Mesothelial cell of epicardium (in vitro differentiated cells): ENCODE measurements around the gene CYP3A5. TPM values are rescaled to one million over a fixed set of nuclear protein-coding genes. Genes with fewer than 3 reads are reported as not detected.
"Not testable (repeated sequence)": the region's sequence is repeated elsewhere in the genome, so short reads cannot be mapped to it uniquely, and the experiment has no call there.

ENCODE experiments used
- DNase-seq, 2 experiments: peaks; one replicate each; pipeline ENCODE4 v3.0.0; 2021; ENCODE audit warnings: low spot score in 2 of 2; ENCODE audit not compliant: unreplicated experiment in 2 of 2
- H3K27ac Mint-ChIP-seq: 2 replicates; pipeline ENCODE4 v1.8.0; 2021; ENCODE audit warnings: mixed read lengths
- H3K27me3 Mint-ChIP-seq: 2 replicates; pipeline ENCODE4 v1.8.0; 2021; ENCODE audit warnings: low read depth, mixed read lengths
- H3K36me3 Mint-ChIP-seq: 2 replicates; pipeline ENCODE4 v1.8.0; 2021; ENCODE audit warnings: mixed read lengths
- H3K4me1 Mint-ChIP-seq: 2 replicates; pipeline ENCODE4 v1.8.0; 2021; ENCODE audit warnings: mixed read lengths
- H3K4me3 Mint-ChIP-seq: 2 replicates; pipeline ENCODE4 v1.8.0; 2021; ENCODE audit warnings: mild to moderate bottlenecking, moderate library complexity, mixed read lengths
- H3K9me3 Mint-ChIP-seq: 2 replicates; pipeline ENCODE4 v1.8.0; 2021; ENCODE audit warnings: mixed read lengths
- total RNA-seq: library from RNA; stranded (reverse); gene quantifications from 3 replicates; pipeline ENCODE4 v1.2.1, GENCODE V29; 2021
- TF ChIP-seq, protein P1 (sequence below): fragments of 200-600 bp; sonication (generic); IDR thresholded peaks from one replicate; pipeline ENCODE4 v1.5.0; 2021; ENCODE audit warnings: antibody characterized with exemption; ENCODE audit not compliant: unreplicated experiment

CYP3A5 gene
- total RNA-seq, 1 donor from 2014 or later = 9.2 TPM

DNA sequence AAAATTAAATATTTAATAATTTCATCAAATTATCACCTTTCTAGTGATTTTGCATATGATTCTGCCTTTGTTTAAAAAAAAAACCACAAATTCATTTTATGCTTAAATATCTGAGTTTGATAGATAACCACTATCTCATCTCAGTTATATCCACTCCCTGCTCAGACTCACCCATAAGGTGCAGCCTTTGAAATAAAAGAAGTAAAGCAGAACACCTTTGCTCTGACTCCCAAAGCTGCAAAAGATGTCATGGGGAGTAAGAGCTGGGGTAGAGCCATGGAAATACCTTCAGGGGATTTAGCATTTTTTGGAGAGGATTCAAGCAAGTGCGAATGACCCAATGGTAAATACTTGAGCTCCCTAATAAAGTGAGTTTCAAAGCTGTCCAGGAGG lies 15.1 kb upstream of the CYP3A5 start:
- TF ChIP-seq, protein P1, sequence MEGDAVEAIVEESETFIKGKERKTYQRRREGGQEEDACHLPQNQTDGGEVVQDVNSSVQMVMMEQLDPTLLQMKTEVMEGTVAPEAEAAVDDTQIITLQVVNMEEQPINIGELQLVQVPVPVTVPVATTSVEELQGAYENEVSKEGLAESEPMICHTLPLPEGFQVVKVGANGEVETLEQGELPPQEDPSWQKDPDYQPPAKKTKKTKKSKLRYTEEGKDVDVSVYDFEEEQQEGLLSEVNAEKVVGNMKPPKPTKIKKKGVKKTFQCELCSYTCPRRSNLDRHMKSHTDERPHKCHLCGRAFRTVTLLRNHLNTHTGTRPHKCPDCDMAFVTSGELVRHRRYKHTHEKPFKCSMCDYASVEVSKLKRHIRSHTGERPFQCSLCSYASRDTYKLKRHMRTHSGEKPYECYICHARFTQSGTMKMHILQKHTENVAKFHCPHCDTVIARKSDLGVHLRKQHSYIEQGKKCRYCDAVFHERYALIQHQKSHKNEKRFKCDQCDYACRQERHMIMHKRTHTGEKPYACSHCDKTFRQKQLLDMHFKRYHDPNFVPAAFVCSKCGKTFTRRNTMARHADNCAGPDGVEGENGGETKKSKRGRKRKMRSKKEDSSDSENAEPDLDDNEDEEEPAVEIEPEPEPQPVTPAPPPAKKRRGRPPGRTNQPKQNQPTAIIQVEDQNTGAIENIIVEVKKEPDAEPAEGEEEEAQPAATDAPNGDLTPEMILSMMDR = no peak
- Mint-ChIP-seq H3K9me3 (peaks cover 16% of the 10 kb centered on the region), H3K4me3 (no peak overlapping the region), H3K36me3 (peaks cover 9% of the 10 kb centered on the region), H3K4me1 (peaks cover 49% of the 10 kb centered on the region), H3K27me3 (no peaks in the 10 kb centered on the region), H3K27ac (no peak overlapping the region)
- no peak for DNase-seq

DNA sequence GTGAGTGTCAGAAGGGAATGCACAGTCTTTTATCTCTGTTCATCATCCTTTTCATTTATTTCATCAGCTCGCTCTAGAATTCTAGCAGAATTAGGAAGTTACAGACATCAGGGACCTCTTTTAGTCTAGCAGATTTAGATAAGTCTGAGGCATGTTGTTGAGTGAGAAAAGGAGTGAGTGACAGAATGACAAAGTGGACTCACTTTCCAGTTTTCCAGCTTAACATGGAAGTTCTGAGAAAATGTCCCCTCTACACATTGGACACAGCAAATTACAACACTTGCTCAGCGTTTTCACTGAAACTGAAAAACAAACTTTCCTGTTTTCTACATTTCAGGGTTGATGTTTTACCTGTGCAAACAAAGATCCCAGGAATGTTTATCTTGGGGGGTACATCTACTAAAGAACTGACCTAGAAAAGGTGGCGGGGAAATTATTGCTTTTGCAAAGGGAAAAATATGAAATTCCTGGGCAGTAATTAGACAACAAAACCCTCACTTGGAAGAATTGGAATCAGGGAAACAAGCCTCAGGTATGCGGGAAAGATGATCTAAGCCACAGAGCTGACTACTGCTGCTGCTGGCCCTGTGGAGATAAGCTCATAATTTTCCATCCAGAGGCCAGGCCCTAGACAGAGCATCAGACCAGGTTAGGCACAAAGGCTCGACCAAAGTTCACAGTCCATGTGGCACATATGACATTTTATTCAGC lies 14.6 kb upstream of the CYP3A5 start:
- Mint-ChIP-seq H3K4me3 (no peak overlapping the region), H3K4me1 (peaks cover 43% of the 10 kb centered on the region), H3K36me3 (peaks cover 9% of the 10 kb centered on the region), H3K9me3 (peaks cover 16% of the 10 kb centered on the region), H3K27me3 (no peaks in the 10 kb centered on the region), H3K27ac (peak overlapping the region; percentile 95)
- no peak for DNase-seq
- TF ChIP-seq, protein P1 = no peak

DNA sequence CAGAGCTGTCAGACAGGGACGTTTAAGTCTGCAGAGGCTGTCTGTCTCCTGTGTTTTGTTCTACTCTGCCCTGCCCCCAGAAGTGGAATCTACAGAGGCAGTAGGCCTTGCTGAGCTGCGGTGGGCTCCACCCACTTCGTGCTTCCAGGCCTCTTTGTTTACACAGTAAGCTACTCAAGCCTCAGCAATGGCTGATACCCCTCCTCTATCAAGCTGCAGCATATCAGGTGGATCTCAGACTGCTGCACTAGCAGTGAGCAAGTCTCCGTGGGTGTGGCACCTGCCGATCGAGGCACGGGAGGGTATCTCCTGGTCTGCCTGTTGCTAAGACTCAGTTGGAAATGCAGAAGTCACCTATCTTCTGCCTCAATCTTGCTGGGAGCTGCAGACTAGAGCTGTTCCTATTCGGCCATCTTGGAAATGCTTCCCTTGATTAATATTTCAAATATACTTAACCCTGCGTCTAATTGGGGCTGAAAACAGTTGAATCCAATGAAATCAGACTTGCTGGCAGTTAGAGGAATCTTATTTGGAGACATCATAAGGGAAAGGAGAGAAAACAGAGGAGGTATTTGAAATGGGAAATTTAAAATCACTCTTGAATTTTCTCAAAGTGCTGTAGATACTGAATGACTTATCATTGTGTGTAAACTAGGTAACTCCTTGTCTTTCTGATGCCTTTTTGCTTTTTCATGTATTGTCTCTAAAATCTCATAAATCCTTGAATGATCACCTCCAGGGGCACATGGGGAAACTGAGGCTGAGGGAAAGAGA lies 13.8 kb upstream of the CYP3A5 start:
- Mint-ChIP-seq H3K27ac (peak overlapping the region; percentile 95), H3K27me3 (no peaks in the 10 kb centered on the region), H3K9me3 (peaks cover 22% of the 10 kb centered on the region), H3K4me3 (peak overlapping the region; percentile 46), H3K4me1 (peaks cover 36% of the 10 kb centered on the region), H3K36me3 (peaks cover 9% of the 10 kb centered on the region)
- peak; percentile 31 to 50 for DNase-seq
- TF ChIP-seq, protein P1 = no peak

DNA sequence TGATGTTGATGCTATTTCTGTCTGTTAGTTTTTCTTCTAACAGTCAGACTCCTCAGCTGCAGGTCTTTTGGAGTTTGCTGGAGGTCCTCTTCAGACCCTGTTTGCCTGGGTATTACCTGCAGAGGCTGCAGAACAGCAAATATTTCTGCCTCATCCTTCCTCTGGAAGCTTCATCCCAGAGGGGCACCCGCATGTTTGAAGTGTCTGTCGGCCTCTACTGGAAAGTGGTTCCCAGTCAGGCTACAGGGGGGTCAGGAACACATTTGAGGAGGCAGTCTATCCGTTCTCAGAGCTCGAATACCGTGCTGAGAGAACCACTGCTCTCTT lies 13.3 kb upstream of the CYP3A5 start:
- TF ChIP-seq, protein P1 = no peak
- Mint-ChIP-seq H3K4me3 (no peak overlapping the region), H3K4me1 (peaks cover 33% of the 10 kb centered on the region)

DNA sequence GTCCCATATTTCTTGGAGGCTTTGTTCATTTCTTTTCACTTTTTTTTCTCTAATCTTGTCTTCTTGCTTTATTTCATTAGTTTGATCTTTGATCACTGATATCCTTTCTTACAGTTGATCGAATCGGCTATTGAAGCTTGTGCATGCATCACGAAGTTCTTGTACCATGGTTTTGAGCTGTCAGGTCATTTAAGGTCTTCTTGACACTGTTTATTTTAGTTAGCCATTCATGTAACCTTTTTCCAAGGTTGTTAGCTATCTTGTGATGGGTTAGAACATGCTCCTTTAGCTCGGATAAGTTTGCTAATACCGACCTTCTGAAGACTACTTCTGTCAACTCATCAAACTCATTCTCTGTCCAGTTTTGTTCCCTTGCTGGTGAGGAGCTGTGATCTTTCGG lies 12.8 kb upstream of the CYP3A5 start:
- not testable (repeated sequence) for DNase-seq, H3K4me3 Mint-ChIP-seq, H3K27ac Mint-ChIP-seq, H3K27me3 Mint-ChIP-seq, H3K36me3 Mint-ChIP-seq
- Mint-ChIP-seq H3K9me3 (peaks cover 28% of the 10 kb centered on the region), H3K4me1 (peaks cover 29% of the 10 kb centered on the region)

More for the DNA sequence above, 13.3 kb upstream of the CYP3A5 start:
- peaks cover 27% of the 10 kb centered on the region for H3K9me3 Mint-ChIP-seq
- peak overlapping the region; percentile 95 for H3K27ac Mint-ChIP-seq
- H3K36me3 Mint-ChIP-seq = peaks cover 9% of the 10 kb centered on the region
- DNase-seq = no peak
- H3K27me3 Mint-ChIP-seq = no peaks in the 10 kb centered on the region

DNA sequence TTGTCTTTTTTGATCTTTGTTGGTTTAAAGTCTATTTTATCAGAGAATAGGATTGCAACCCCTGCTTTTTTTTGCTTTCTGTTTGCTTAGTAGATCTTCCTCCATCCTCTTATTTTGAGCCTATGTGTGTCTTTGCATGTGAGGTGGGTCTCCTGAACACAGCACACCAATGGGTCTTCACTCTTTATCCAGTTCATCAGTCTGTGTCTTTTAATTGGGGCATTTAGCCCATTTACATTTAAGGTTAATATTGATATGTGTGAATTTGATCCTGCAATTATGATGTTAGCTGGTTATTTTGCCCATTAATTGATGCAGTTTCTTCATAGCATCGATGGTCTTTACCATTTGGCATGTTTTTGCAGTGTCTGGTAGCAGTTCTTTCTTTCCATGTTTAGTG lies 11.9 kb upstream of the CYP3A5 start:
- H3K27ac Mint-ChIP-seq, DNase-seq, H3K4me3 Mint-ChIP-seq, H3K36me3 Mint-ChIP-seq, H3K27me3 Mint-ChIP-seq: not testable (repeated sequence)
- H3K4me1 Mint-ChIP-seq = peaks cover 29% of the 10 kb centered on the region
- H3K9me3 Mint-ChIP-seq = peaks cover 34% of the 10 kb centered on the region

DNA sequence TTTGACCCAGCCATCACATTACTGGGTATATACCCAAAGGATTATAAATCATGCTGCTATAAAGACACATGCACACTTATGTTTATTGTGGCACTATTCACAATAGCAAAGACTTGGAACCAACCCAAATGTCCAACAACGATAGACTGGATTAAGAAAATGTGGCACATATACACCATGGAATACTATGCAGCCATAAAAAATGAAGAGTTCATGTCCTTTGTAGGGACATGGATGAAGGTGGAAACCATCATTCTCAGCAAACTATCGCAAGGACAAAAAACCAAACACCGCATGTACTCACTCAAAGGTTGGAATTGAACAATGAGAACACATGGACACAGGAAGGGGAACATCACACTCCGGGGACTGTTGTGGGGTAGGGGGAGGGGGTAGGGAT lies 11.1 kb upstream of the CYP3A5 start:
- peaks cover 29% of the 10 kb centered on the region for H3K4me1 Mint-ChIP-seq
- peaks cover 34% of the 10 kb centered on the region for H3K9me3 Mint-ChIP-seq
- not testable (repeated sequence) for H3K36me3 Mint-ChIP-seq, H3K27me3 Mint-ChIP-seq, DNase-seq, H3K4me3 Mint-ChIP-seq, H3K27ac Mint-ChIP-seq

DNA sequence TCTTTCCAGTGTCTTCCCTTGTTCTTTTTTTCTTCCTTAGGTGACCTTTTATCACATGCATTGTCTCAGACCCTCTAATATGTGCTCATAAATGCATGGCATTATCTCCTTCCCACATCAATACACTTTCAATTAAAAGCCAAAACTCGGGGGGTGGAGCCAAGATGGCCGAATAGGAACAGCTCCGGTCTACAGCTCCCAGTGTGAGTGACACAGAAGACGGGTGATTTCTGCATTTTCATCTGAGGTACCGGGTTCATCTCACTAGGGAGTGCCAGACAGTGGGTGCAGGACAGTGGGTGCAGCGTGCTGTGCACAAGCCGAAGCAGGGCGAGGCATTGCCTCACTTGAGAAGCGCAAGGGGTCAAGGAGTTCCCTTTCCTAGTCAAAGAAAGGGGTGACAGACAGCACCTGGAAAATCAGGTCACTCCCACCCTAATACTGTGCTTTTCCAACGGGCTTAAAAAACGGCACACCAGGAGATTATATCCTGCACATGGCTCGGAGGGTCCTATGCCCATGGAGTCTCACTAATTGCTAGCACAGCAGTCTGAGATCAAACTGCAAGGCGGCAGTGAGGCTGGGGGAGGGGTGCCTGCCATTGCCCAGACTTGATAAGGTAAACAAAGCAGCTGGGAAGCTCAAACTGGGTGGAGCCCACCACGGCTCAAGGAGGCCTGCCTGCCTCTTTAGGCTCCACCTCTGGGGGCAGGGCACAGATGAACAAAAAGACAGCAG lies 6.2 kb upstream of the CYP3A5 start:
- Mint-ChIP-seq H3K9me3 (peaks cover 38% of the 10 kb centered on the region), H3K36me3 (peaks cover 12% of the 10 kb centered on the region)
- not testable (repeated sequence) for H3K27ac Mint-ChIP-seq, DNase-seq, H3K27me3 Mint-ChIP-seq, H3K4me3 Mint-ChIP-seq, H3K4me1 Mint-ChIP-seq
